GM18870 (cell line): ENCODE data around the gene LMF2.

Source experiments
- ATAC-seq: cut with Tn5 transposase; IDR thresholded peaks from one replicate; pipeline ENCODE4 v1.9.1; 2021; ENCODE audit warnings: moderate library complexity; ENCODE audit not compliant: unreplicated experiment

LMF2 gene

GRCh38 chr22:50504369-50505211, 2.9 kb downstream of the LMF2 start:
- no peak for ATAC-seq

GRCh38 chr22:50503475-50504145, 3.9 kb downstream of the LMF2 start:
- ATAC-seq, result no peak

- no peak for ATAC-seq
Measured at GRCh38 chr22:50502628-50503474, 4.7 kb downstream of the LMF2 start.

GRCh38 chr22:50502096-50502495, 5.4 kb downstream of the LMF2 start:
- ATAC-seq, result no peak

GRCh38 chr22:50500452-50500851, 7.0 kb downstream of the LMF2 start:
- ATAC-seq, result no peak

GRCh38 chr22:50498322-50498890, 9.1 kb downstream of the LMF2 start:
- no peak for ATAC-seq

- ATAC-seq, result no peak
Measured at GRCh38 chr22:50497093-50497492, 10.4 kb downstream of the LMF2 start.

GRCh38 chr22:50490531-50491308, 16.8 kb downstream of the LMF2 start:
- ATAC-seq, result no peak

- ATAC-seq, result no peak
Measured at GRCh38 chr22:50489363-50490243, 17.9 kb downstream of the LMF2 start.

GRCh38 chr22:50488886-50489285, 18.6 kb downstream of the LMF2 start:
- ATAC-seq, result no peak

GRCh38 chr22:50488006-50488677, 19.4 kb downstream of the LMF2 start:
- no peak for ATAC-seq

GRCh38 chr22:50487290-50488005, 20.1 kb downstream of the LMF2 start:
- no peak for ATAC-seq

- no peak for ATAC-seq
Measured at GRCh38 chr22:50486561-50487289, 20.8 kb downstream of the LMF2 start, which contains the start of gene MIOX. TSS of gene MIOX (plus strand) at chr22:50486859. CDS start at chr22:50486898, 39 bp downstream.

- no peak for ATAC-seq
Measured at GRCh38 chr22:50485221-50486131, 22.0 kb downstream of the LMF2 start.

GRCh38 chr22:50483977-50484853, 23.3 kb downstream of the LMF2 start:
- ATAC-seq, result no peak
